Measurements from ENCODE around the gene VSIG4. TPM values are rescaled to one million over a fixed set of nuclear protein-coding genes. Genes with fewer than 3 reads are reported as not detected.

VSIG4 gene
- total and polyA plus RNA-seq, 7 donors, result 5.8 to 24.5 (median 13.4) TPM

- no peak for TF ChIP-seq CTCF (IDR thresholded peaks at IDR 0.05)
Observed at GRCh38 chrX:66042307-66043077, 2.6 kb upstream of the VSIG4 start.

GRCh38 chrX:66038115-66038514 is 1.8 kb downstream of the VSIG4 start:
- DNase-seq (no peak), ATAC-seq (no peak)
- TF ChIP-seq CTCF (IDR thresholded peaks at IDR 0.05), result no peak
- H3K9me3 ChIP-seq, result no peaks in the 10 kb centered on the region
- intact Hi-C loops (cut with DNase I), result no loop called here
- H3K4me1 ChIP-seq, result no peaks in the 10 kb centered on the region
- no peaks in the 10 kb centered on the region for H3K36me3 ChIP-seq (ENCODE audit: insufficient read depth in 1 of 2, low read depth in 1 of 2)
- H3K4me3 ChIP-seq, result no peak overlapping the region
- H3K27ac ChIP-seq, result no peak overlapping the region
- 68 to 97% (median 93%) methylated on average over 1 of the region's 1 CpG for WGBS, 3 donors
- H3K27me3 ChIP-seq (ENCODE audit: insufficient read depth in 3 of 3, low read length in 2 of 3), result peaks cover 0 to 6% (median 0%) of the 10 kb centered on the region in 3 donors

More at GRCh38 chrX:66042307-66043077, 2.6 kb upstream of the VSIG4 start:
- H3K27me3 ChIP-seq (ENCODE audit: insufficient read depth in 3 of 3, low read length in 2 of 3), result peaks cover 0 to 7% (median 0%) of the 10 kb centered on the region in 3 donors
- DNase-seq, result no peak
- ATAC-seq, result no peak
- H3K4me3 ChIP-seq, result no peak overlapping the region
- no peaks in the 10 kb centered on the region for H3K36me3 ChIP-seq (ENCODE audit: insufficient read depth in 1 of 2, low read depth in 1 of 2)
- no peaks in the 10 kb centered on the region for H3K9me3 ChIP-seq
- intact Hi-C loops (cut with DNase I), result no loop called here
- no peak overlapping the region for H3K27ac ChIP-seq
- 52 to 69% (median 67%) methylated on average over 3 of the region's 3 CpGs for WGBS, 3 donors
- no peaks in the 10 kb centered on the region for H3K4me1 ChIP-seq

- WGBS, 3 donors, result 85 to 100% (median 100%) methylated on average over 1 of the region's 1 CpG
- intact Hi-C loops (cut with DNase I), result no loop called here
- Histone ChIP-seq H3K4me1 (no peaks in the 10 kb centered on the region), H3K4me3 (no peak overlapping the region), H3K27ac (no peak overlapping the region), H3K36me3 (ENCODE audit: insufficient read depth in 1 of 2, low read depth in 1 of 2) (no peaks in the 10 kb centered on the region), H3K9me3 (no peaks in the 10 kb centered on the region), H3K27me3 (ENCODE audit: insufficient read depth in 3 of 3, low read length in 2 of 3) (no peaks in the 10 kb centered on the region)
- no peak for TF ChIP-seq CTCF (IDR thresholded peaks at IDR 0.05)
- ATAC-seq (no peak), DNase-seq (no peak)
Observed at GRCh38 chrX:66036231-66036630, 3.6 kb downstream of the VSIG4 start.

- TF ChIP-seq CTCF (IDR thresholded peaks at IDR 0.05), result no peak
- intact Hi-C loops (cut with DNase I), result no loop called here
- DNase-seq, result no peak
- Histone ChIP-seq H3K9me3 (no peaks in the 10 kb centered on the region), H3K36me3 (ENCODE audit: insufficient read depth in 1 of 2, low read depth in 1 of 2) (no peaks in the 10 kb centered on the region), H3K4me1 (no peaks in the 10 kb centered on the region), H3K27ac (no peak overlapping the region), H3K27me3 (ENCODE audit: insufficient read depth in 3 of 3, low read length in 2 of 3) (no peaks in the 10 kb centered on the region), H3K4me3 (no peak overlapping the region)
- ATAC-seq, result no peak
Observed at GRCh38 chrX:66035667-66036066, 4.2 kb downstream of the VSIG4 start.

All from psoas muscle (tissue), 8 donors.